AG04449 (cell line): ENCODE results near the gene HSD17B3.
"Not testable (repeated sequence)": the region's sequence is repeated elsewhere in the genome, so short reads cannot be mapped to it uniquely, and the experiment has no call there.

ENCODE experiments used
- CTCF ChIA-PET: fragments of 350-600 bp; formaldehyde crosslinking; extraction: SDS; loops from one replicate; lab custom pipeline; 2021; ENCODE audit warnings: antibody characterized with exemption; lab: Yijun Ruan, JAX
- POLR2A ChIA-PET: fragments of 400-600, 350-600 bp; formaldehyde crosslinking; extraction: SDS; loops from one replicate; lab custom pipeline; 2020; ENCODE audit warnings: antibody characterized with exemption, inconsistent platforms; lab: Yijun Ruan, JAX
- DNase-seq: peaks from one replicate; pipeline ENCODE4 v3.0.0-alpha.2; 2010; ENCODE audit warnings: low read depth, low spot score
- H3K4me3 ChIP-seq: 2 replicates; pipeline ENCODE4 v1.5.1; 2011; ENCODE audit warnings: low read depth, mild to moderate bottlenecking, control low read depth, low read length
- CTCF ChIP-seq: IDR thresholded peaks from one replicate; pipeline ENCODE4 v1.5.1; 2011; ENCODE audit warnings: mild to moderate bottlenecking, moderate library complexity, low read length, control low read depth, inconsistent platforms; ENCODE audit not compliant: insufficient read depth; ENCODE audit errors: missing control alignments

HSD17B3 gene

GRCh38 chr9:96192710-96193109 is 109.3 kb downstream of the HSD17B3 start:
- no peak for DNase-seq
- CTCF ChIA-PET = interaction anchor here (0.9 kb wide), 1 partner anchor 39 kb away, joined by 3 read pairs; no protein-coding TSS in a partner anchor
- no peak for TF ChIP-seq CTCF
- POLR2A ChIA-PET = no interaction called here
- H3K4me3 ChIP-seq = no peak overlapping the region

GRCh38 chr9:96189995-96190394 is 112.0 kb downstream of the HSD17B3 start:
- H3K4me3 ChIP-seq = no peak overlapping the region
- ChIA-PET POLR2A (no interaction called here), CTCF (no interaction called here)
- no peak for TF ChIP-seq CTCF
- DNase-seq = no peak

- H3K4me3 ChIP-seq, POLR2A ChIA-PET, CTCF ChIA-PET, DNase-seq: not testable (repeated sequence)
Measured at GRCh38 chr9:96189581-96189980, 112.4 kb downstream of the HSD17B3 start.

GRCh38 chr9:96188571-96188970 is 113.4 kb downstream of the HSD17B3 start:
- CTCF ChIA-PET = no interaction called here
- TF ChIP-seq CTCF = no peak
- POLR2A ChIA-PET = no interaction called here
- DNase-seq = no peak
- H3K4me3 ChIP-seq = no peak overlapping the region

- ChIA-PET CTCF (no interaction called here), POLR2A (no interaction called here)
- TF ChIP-seq CTCF = no peak
- H3K4me3 ChIP-seq = no peak overlapping the region
- no peak for DNase-seq
Measured at GRCh38 chr9:96187151-96187555, 114.8 kb downstream of the HSD17B3 start.

GRCh38 chr9:96186591-96187011 is 115.4 kb downstream of the HSD17B3 start:
- no peak for DNase-seq
- POLR2A ChIA-PET = no interaction called here
- no peak overlapping the region for H3K4me3 ChIP-seq
- no peak for TF ChIP-seq CTCF
- CTCF ChIA-PET = no interaction called here

GRCh38 chr9:96185518-96186156 is 116.3 kb downstream of the HSD17B3 start:
- H3K4me3 ChIP-seq = no peak overlapping the region
- ChIA-PET POLR2A (no interaction called here), CTCF (no interaction called here)
- no peak for TF ChIP-seq CTCF
- no peak for DNase-seq
